Panc1 (cell line): ENCODE data around the gene ANTXR1.
A peak's percentile ranks its signal among the peaks of the same experiment; 100 is the strongest.

ENCODE experiments used
- CTCF ChIP-seq: fragments of 450-650 bp; IDR thresholded peaks from 2 replicates; pipeline ENCODE4 v1.5.1; 2017; ENCODE audit warnings: mild to moderate bottlenecking
- POLR2AphosphoS5 ChIP-seq: IDR thresholded peaks from 2 replicates; pipeline ENCODE4 v1.6.1; 2012; ENCODE audit warnings: mild to moderate bottlenecking, low read depth, low read length, moderate library complexity
- REST ChIP-seq, 2 experiments: IDR thresholded peaks; 2 replicates each; pipeline ENCODE4 v1.6.1; 2011 to 2012; ENCODE audit warnings: low read depth in 2 of 2, control low read depth in 1 of 2, low read length in 1 of 2, mild to moderate bottlenecking in 1 of 2, moderate library complexity in 1 of 2; ENCODE audit not compliant: insufficient read depth in 1 of 2
- SIN3A ChIP-seq: IDR thresholded peaks from 2 replicates; pipeline ENCODE4 v1.6.1; 2012; ENCODE audit warnings: low read depth, mild to moderate bottlenecking, low read length, moderate library complexity, borderline replicate concordance; ENCODE audit not compliant: insufficient read depth
- TCF7L2 ChIP-seq: IDR thresholded peaks from 2 replicates; pipeline ENCODE4 v1.6.1; 2011; ENCODE audit warnings: mild to moderate bottlenecking, low read depth, low read length, inconsistent platforms

GRCh38 chr2:69253611-69254301, 240.8 kb downstream of the ANTXR1 start:
- no peak for TF ChIP-seq SIN3A
- TF ChIP-seq CTCF: no peak
- TF ChIP-seq POLR2AphosphoS5: peak; percentile 84
- peak in 1 of 2 experiments; percentile 32; a peak in 1 of 4 replicates for TF ChIP-seq REST (IDR thresholded peaks at IDR 0.05; ENCODE audit: insufficient read depth in 1 of 2, low read depth in 2 of 2, low read length in 1 of 2)
- peak; percentile 86 for TF ChIP-seq TCF7L2
